Measurements from ENCODE around the gene ERO1B. TPM values are rescaled to one million over a fixed set of nuclear protein-coding genes. Genes with fewer than 3 reads are reported as not detected.
"Not testable (repeated sequence)": the region's sequence is repeated elsewhere in the genome, so short reads cannot be mapped to it uniquely, and the experiment has no call there.

Gene ERO1B
- total RNA-seq, 2 donors from 2014 or later = 4.9 to 5.6 TPM

DNA sequence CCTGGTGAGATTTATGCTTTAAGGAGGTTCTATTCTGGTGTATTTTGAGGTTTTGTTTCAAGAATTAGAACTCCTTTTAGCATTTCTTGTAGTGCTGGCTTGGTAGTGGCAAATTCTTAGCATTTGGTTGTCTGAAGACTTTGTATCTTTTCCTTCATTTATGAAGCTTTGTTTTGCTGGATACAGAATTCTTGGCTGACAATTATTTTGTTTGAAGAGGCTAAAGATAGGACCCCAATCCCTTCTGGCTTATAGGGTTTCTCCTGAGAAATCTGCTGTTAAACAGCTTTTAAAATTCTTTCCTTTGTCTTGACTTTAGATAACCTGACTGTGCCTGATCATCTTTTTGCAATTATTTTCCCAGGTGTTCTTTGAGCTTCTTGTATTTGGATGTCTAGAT, 80.8 kb downstream of the ERO1B start:
- Histone ChIP-seq H3K36me3 (ENCODE audit: control insufficient read depth, insufficient read depth, low read length) (no peaks in the 10 kb centered on the region), H3K9ac (ENCODE audit: extremely low read depth, low read length, poor library complexity, severe bottlenecking) (no peak overlapping the region), H3K4me3 (ENCODE audit: low read length) (peak overlapping the region; percentile 23), H3K4me1 (ENCODE audit: control insufficient read depth, insufficient read depth, low read length) (no peaks in the 10 kb centered on the region), H3K9me3 (ENCODE audit: control insufficient read depth, low read length) (peaks cover 41% of the 10 kb centered on the region), H3K27me3 (ENCODE audit: control insufficient read depth, insufficient read depth, low read length, poor library complexity, severe bottlenecking) (no peaks in the 10 kb centered on the region), H3K27ac (ENCODE audit: low read depth, low read length) (no peak overlapping the region)
- H3K9me3 Mint-ChIP-seq = peaks cover 37% of the 10 kb centered on the region
- no peaks in the 10 kb centered on the region for H3K4me1 Mint-ChIP-seq
- DNase-seq = no peak
- H3K4me3 Mint-ChIP-seq = no peak overlapping the region
- H3K36me3 Mint-ChIP-seq (ENCODE audit: low read depth) = peaks cover 13% of the 10 kb centered on the region
- H3K27me3 Mint-ChIP-seq (ENCODE audit: insufficient read depth) = no peaks in the 10 kb centered on the region
- no peak overlapping the region for H3K27ac Mint-ChIP-seq
- TF ChIP-seq, protein P1, sequence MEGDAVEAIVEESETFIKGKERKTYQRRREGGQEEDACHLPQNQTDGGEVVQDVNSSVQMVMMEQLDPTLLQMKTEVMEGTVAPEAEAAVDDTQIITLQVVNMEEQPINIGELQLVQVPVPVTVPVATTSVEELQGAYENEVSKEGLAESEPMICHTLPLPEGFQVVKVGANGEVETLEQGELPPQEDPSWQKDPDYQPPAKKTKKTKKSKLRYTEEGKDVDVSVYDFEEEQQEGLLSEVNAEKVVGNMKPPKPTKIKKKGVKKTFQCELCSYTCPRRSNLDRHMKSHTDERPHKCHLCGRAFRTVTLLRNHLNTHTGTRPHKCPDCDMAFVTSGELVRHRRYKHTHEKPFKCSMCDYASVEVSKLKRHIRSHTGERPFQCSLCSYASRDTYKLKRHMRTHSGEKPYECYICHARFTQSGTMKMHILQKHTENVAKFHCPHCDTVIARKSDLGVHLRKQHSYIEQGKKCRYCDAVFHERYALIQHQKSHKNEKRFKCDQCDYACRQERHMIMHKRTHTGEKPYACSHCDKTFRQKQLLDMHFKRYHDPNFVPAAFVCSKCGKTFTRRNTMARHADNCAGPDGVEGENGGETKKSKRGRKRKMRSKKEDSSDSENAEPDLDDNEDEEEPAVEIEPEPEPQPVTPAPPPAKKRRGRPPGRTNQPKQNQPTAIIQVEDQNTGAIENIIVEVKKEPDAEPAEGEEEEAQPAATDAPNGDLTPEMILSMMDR (conservative IDR thresholded peaks at IDR 0.05) = no peak

DNA sequence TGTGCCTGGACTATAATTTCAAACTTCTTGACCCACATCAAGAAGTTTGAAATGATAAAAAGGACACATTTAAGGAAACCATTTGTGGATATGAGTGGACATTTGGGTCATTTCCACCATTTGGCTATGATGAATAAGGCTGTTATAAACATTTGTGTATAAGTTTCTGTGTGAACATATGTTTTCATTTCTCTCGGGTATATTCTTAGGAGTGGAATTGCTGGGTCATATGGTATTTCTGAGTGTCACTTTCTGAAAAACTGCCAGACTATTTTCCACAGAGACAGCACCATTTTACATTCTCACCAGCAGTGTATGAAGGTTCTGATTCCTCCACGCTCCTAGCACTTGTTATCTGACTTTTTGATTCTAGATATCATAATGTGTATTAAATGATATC, 88.6 kb downstream of the ERO1B start:
- no peaks in the 10 kb centered on the region for H3K27me3 Mint-ChIP-seq (ENCODE audit: insufficient read depth)
- no peak overlapping the region for H3K27ac Mint-ChIP-seq
- no peaks in the 10 kb centered on the region for H3K36me3 ChIP-seq (ENCODE audit: control insufficient read depth, insufficient read depth, low read length)
- 97% methylated on average over 2 of the region's 2 CpGs; no CpG with 5 or more reads in 1 of the 2 experiments for WGBS, 2 experiments (ENCODE audit: insufficient coverage in 1 of 2, insufficient read length in 1 of 2)
- no peaks in the 10 kb centered on the region for H3K4me1 Mint-ChIP-seq
- no peak overlapping the region for H3K9ac ChIP-seq (ENCODE audit: extremely low read depth, low read length, poor library complexity, severe bottlenecking)
- H3K4me3 Mint-ChIP-seq = no peak overlapping the region
- H3K4me3 ChIP-seq (ENCODE audit: low read length) = no peak overlapping the region
- H3K9me3 Mint-ChIP-seq = no peaks in the 10 kb centered on the region
- H3K4me1 ChIP-seq (ENCODE audit: control insufficient read depth, insufficient read depth, low read length) = no peaks in the 10 kb centered on the region
- no peaks in the 10 kb centered on the region for H3K27me3 ChIP-seq (ENCODE audit: control insufficient read depth, insufficient read depth, low read length, poor library complexity, severe bottlenecking)
- H3K36me3 Mint-ChIP-seq (ENCODE audit: low read depth) = no peaks in the 10 kb centered on the region
- H3K9me3 ChIP-seq (ENCODE audit: control insufficient read depth, low read length) = no peaks in the 10 kb centered on the region
- H3K27ac ChIP-seq (ENCODE audit: low read depth, low read length) = no peak overlapping the region
- DNase-seq = no peak
- TF ChIP-seq, protein P1 (conservative IDR thresholded peaks at IDR 0.05) = no peak

DNA sequence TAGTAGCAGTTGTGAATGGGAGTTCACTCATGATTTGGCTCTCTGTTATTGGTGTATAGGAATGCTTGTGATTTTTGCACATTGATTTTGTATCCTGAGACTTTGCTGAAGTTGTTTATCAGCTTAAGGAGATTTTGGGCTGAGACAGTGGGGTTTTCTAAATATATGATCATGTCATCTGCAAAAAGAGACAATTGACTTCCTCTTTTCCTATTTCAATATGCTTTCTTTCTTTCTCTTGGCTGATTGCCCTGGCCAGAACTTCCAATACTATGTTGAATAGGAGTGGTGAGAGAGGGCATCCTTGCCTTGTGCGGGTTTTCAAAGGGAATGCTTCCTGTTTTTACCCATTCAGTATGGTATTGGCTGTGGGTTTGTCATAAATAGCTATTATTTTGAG, 93.7 kb downstream of the ERO1B start:
- not testable (repeated sequence) for H3K9me3 ChIP-seq (ENCODE audit: control insufficient read depth, low read length); H3K27ac Mint-ChIP-seq; H3K27me3 Mint-ChIP-seq (ENCODE audit: insufficient read depth); H3K4me1 ChIP-seq (ENCODE audit: control insufficient read depth, insufficient read depth, low read length); H3K9me3 Mint-ChIP-seq; H3K36me3 ChIP-seq (ENCODE audit: control insufficient read depth, insufficient read depth, low read length); H3K9ac ChIP-seq (ENCODE audit: extremely low read depth, low read length, poor library complexity, severe bottlenecking); H3K4me3 ChIP-seq (ENCODE audit: low read length); H3K4me1 Mint-ChIP-seq; H3K4me3 Mint-ChIP-seq; H3K27ac ChIP-seq (ENCODE audit: low read depth, low read length); DNase-seq; H3K27me3 ChIP-seq (ENCODE audit: control insufficient read depth, insufficient read depth, low read length, poor library complexity, severe bottlenecking); H3K36me3 Mint-ChIP-seq (ENCODE audit: low read depth)
- whole genome bisulfite sequencing, 2 experiments (ENCODE audit: insufficient coverage in 1 of 2, insufficient read length in 1 of 2) = 94% methylated on average over 1 of the region's 1 CpG; no CpG with 5 or more reads in 1 of the 2 experiments

DNA sequence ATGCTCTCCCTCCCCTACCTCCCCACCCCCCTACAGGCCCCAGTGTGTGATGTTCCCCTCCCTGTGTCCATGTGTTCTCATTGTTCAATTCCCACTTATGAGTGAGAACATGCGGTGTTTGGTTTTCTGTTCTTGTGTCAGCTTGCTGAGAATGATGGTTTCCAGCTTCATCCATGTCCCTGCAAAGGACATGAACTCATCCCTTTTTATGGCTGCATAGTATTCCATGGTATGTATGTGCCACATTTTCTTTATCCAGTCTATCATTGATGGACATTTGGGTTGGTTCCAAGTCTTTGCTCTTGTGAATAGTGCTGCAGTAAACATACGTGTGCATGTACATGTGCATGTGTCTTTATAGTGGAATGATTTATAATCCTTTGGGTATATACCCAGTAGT, 95.3 kb downstream of the ERO1B start:
- not testable (repeated sequence) for H3K27ac Mint-ChIP-seq; H3K36me3 Mint-ChIP-seq (ENCODE audit: low read depth); H3K9me3 ChIP-seq (ENCODE audit: control insufficient read depth, low read length); H3K9ac ChIP-seq (ENCODE audit: extremely low read depth, low read length, poor library complexity, severe bottlenecking); H3K4me3 ChIP-seq (ENCODE audit: low read length); H3K4me3 Mint-ChIP-seq; H3K27me3 ChIP-seq (ENCODE audit: control insufficient read depth, insufficient read depth, low read length, poor library complexity, severe bottlenecking); H3K9me3 Mint-ChIP-seq; H3K4me1 Mint-ChIP-seq; H3K27me3 Mint-ChIP-seq (ENCODE audit: insufficient read depth); H3K27ac ChIP-seq (ENCODE audit: low read depth, low read length); DNase-seq; H3K4me1 ChIP-seq (ENCODE audit: control insufficient read depth, insufficient read depth, low read length); H3K36me3 ChIP-seq (ENCODE audit: control insufficient read depth, insufficient read depth, low read length)
- 100% methylated on average over 2 of the region's 2 CpGs; no CpG with 5 or more reads in 1 of the 2 experiments for WGBS, 2 experiments (ENCODE audit: insufficient coverage in 1 of 2, insufficient read length in 1 of 2)
